IMR-90 (cell line): ENCODE results near the gene FBXL7. TPM values are rescaled to one million over a fixed set of nuclear protein-coding genes. Genes with fewer than 3 reads are reported as not detected.

Experiments used
- ATAC-seq: fragments of 200-7000 bp; cut with Tn5 transposase; 2 replicates; pipeline ENCODE4 v1.9.1; 2020; ENCODE audit warnings: low read depth, mild to moderate bottlenecking, moderate library complexity
- BruUV-seq: library from RNA; stranded (reverse); fragments of 400-500 nt; replicated peaks from 2 replicates; lab custom pipeline; 2021; lab: Mats Ljungman, UMichigan
- CTCF ChIA-PET: fragments of 300-600 bp; formaldehyde crosslinking; extraction: SDS; loops from one replicate; lab custom pipeline; 2021; ENCODE audit warnings: antibody characterized with exemption; lab: Yijun Ruan, JAX
- POLR2A ChIA-PET: fragments of 300-600 bp; sonication (Branson Sonifier 250); formaldehyde crosslinking; loops from one replicate; lab custom pipeline; 2022; ENCODE audit warnings: antibody characterized with exemption; ENCODE audit not compliant: unreplicated experiment; lab: Charles Lee
- DNase-seq: peaks from one replicate; pipeline ENCODE4 v3.0.0; 2013
- H2AFZ ChIP-seq: replicated peaks from 2 replicates; pipeline ENCODE3; 2013; ENCODE audit warnings: low read length, mild to moderate bottlenecking; ENCODE audit not compliant: poor library complexity
- H2AK5ac ChIP-seq: 2 replicates; pipeline ENCODE4 v1.6.1; 2013; ENCODE audit warnings: low read depth, low read length, inconsistent platforms
- H2AK9ac ChIP-seq: replicated peaks from 2 replicates; pipeline ENCODE3; 2013; ENCODE audit warnings: mild to moderate bottlenecking, low read depth, low read length, moderate library complexity; ENCODE audit not compliant: poor library complexity
- H2BK120ac ChIP-seq: 2 replicates; pipeline ENCODE4 v1.6.1; 2013; ENCODE audit warnings: low read depth, low read length, inconsistent platforms
- H2BK15ac ChIP-seq: 3 replicates; pipeline ENCODE4 v1.6.1; 2013; ENCODE audit warnings: low read depth, low read length, inconsistent platforms
- H2BK20ac ChIP-seq: 2 replicates; pipeline ENCODE4 v1.6.1; 2013; ENCODE audit warnings: low read depth, mild to moderate bottlenecking, inconsistent platforms, low read length, moderate library complexity
- H2BK5ac ChIP-seq: 2 replicates; pipeline ENCODE4 v1.6.1; 2013; ENCODE audit warnings: mild to moderate bottlenecking, low read depth, low read length, inconsistent platforms; ENCODE audit not compliant: poor library complexity, severe bottlenecking
- H3K14ac ChIP-seq: replicated peaks from 2 replicates; pipeline ENCODE4 v1.6.1; 2013; ENCODE audit warnings: low read depth, low read length, inconsistent platforms
- H3K18ac ChIP-seq: 2 replicates; pipeline ENCODE4 v1.6.1; 2013; ENCODE audit warnings: low read depth, low read length, control low read depth
- H3K23ac ChIP-seq: 2 replicates; pipeline ENCODE4 v1.6.1; 2013; ENCODE audit warnings: low read depth, low read length, inconsistent platforms
- H3K27ac ChIP-seq: 2 replicates; pipeline ENCODE4 v1.5.1; 2013; ENCODE audit warnings: mild to moderate bottlenecking, control low read depth, low read length; ENCODE audit not compliant: insufficient read depth
- H3K27me3 ChIP-seq: 2 replicates; pipeline ENCODE4 v1.6.1; 2013; ENCODE audit warnings: low read length; ENCODE audit not compliant: control insufficient read depth, insufficient read depth
- H3K36me3 ChIP-seq: 2 replicates; pipeline ENCODE4 v1.6.1; 2013; ENCODE audit warnings: low read length, mixed read lengths; ENCODE audit not compliant: control insufficient read depth, insufficient read depth
- H3K4ac ChIP-seq: 2 replicates; pipeline ENCODE4 v1.6.1; 2013; ENCODE audit warnings: low read depth, low read length, inconsistent platforms
- H3K4me1 ChIP-seq: 2 replicates; pipeline ENCODE4 v1.6.1; 2013; ENCODE audit warnings: low read length, mixed read lengths; ENCODE audit not compliant: control insufficient read depth, insufficient read depth
- H3K4me2 ChIP-seq: 2 replicates; pipeline ENCODE4 v1.6.1; 2013; ENCODE audit warnings: low read depth, mild to moderate bottlenecking, control low read depth, low read length, moderate library complexity
- H3K4me3 ChIP-seq: 2 replicates; pipeline ENCODE4 v1.5.1; 2013; ENCODE audit warnings: low read depth, mild to moderate bottlenecking, control low read depth, low read length, moderate library complexity; ENCODE audit not compliant: insufficient read depth
- H3K56ac ChIP-seq: 2 replicates; pipeline ENCODE4 v1.6.1; 2013; ENCODE audit warnings: low read length, inconsistent platforms; ENCODE audit not compliant: insufficient read depth; ENCODE audit errors: extremely low read depth
- H3K79me1 ChIP-seq, 2 experiments: 2 replicates each; pipeline ENCODE4 v1.6.1; 2013; ENCODE audit warnings: low read length in 2 of 2, inconsistent platforms in 1 of 2, low read depth in 1 of 2
- H3K9ac ChIP-seq: 2 replicates; pipeline ENCODE4 v1.6.1; 2013; ENCODE audit warnings: low read depth, low read length, control low read depth
- H3K9me1 ChIP-seq: 2 replicates; pipeline ENCODE4 v1.6.1; 2013; ENCODE audit warnings: low read length, inconsistent platforms; ENCODE audit not compliant: insufficient read depth
- H3K9me3 ChIP-seq: 2 replicates; pipeline ENCODE4 v1.6.1; 2013; ENCODE audit warnings: low read length; ENCODE audit not compliant: control insufficient read depth, insufficient read depth
- H4K20me1 ChIP-seq: 2 replicates; pipeline ENCODE4 v1.6.1; 2013; ENCODE audit warnings: low read length, inconsistent platforms; ENCODE audit not compliant: insufficient read depth
- H4K5ac ChIP-seq: 2 replicates; pipeline ENCODE4 v1.6.1; 2013; ENCODE audit warnings: mild to moderate bottlenecking, low read depth, low read length, control low read depth
- H4K8ac ChIP-seq, 2 experiments: 2 replicates each; pipeline ENCODE4 v1.6.1; 2013; ENCODE audit warnings: low read depth in 2 of 2, low read length in 2 of 2, control low read depth in 1 of 2, inconsistent platforms in 1 of 2
- H4K91ac ChIP-seq: 2 replicates; pipeline ENCODE4 v1.6.1; 2013; ENCODE audit warnings: low read depth, low read length, inconsistent platforms; ENCODE audit not compliant: insufficient read depth
- FOS ChIP-seq: fragments of 150-350 bp; IDR thresholded peaks from 2 replicates; pipeline ENCODE4 v1.6.1; 2016; ENCODE audit warnings: low read depth, low read length
- NFE2L2 ChIP-seq: fragments of 150-350 bp; IDR thresholded peaks from 2 replicates; pipeline ENCODE4 v1.6.1; 2016; ENCODE audit warnings: low read depth, mild to moderate bottlenecking, low read length
- POLR2A ChIP-seq: IDR thresholded peaks from 2 replicates; pipeline ENCODE4 v1.6.1; 2012; ENCODE audit warnings: mild to moderate bottlenecking, low read depth, low read length
- USF2 ChIP-seq: fragments of 150-350 bp; IDR thresholded peaks from 2 replicates; pipeline ENCODE4 v1.6.1; 2017; ENCODE audit warnings: mild to moderate bottlenecking, antibody characterized with exemption, low read length, low read depth
- WGBS, 2 experiments: methylation state at CpG; one replicate each; pipeline versions ENCODE4 v1.1.5 to v1.1.7; 2013; ENCODE audit warnings: missing lambda C conversion rate in 2 of 2; ENCODE audit not compliant: insufficient read length in 1 of 2; ENCODE audit errors: extremely low coverage in 2 of 2; 5-methylcytosine and 5-hydroxymethylcytosine counted together
- dilution Hi-C: fragments of 300-500 bp; cut with HindIII; formaldehyde crosslinking; loops from one replicate; pipeline ENCODE4 v1.14.3; 2018; ENCODE audit warnings: low sequenced_read_pairs; ENCODE audit not compliant: unreplicated experiment
- in situ Hi-C: fragments of 300-500 bp; cut with MboI; formaldehyde crosslinking; loops from 3 replicates; pipeline ENCODE4 v1.14.3; 2019; ENCODE audit warnings: low sequenced_read_pairs, inconsistent platforms, mixed read lengths
- intact Hi-C: fragments of 100-400 bp; cut with micrococcal nuclease; formaldehyde crosslinking; loops from 2 replicates; pipeline ENCODE4 v1.10.0; 2022
- polyA plus RNA-seq, 3 experiments: library from polyadenylated mRNA; depleted of rRNA; stranded (reverse); fragments of >200 nt; gene quantifications; 2 replicates each; pipeline ENCODE4 v1.2.3, GENCODE V29; 2012; ENCODE audit warnings: low replicate concordance in 1 of 3
- total RNA-seq: library from RNA; depleted of rRNA; stranded (reverse); fragments of >200 nt; gene quantifications from 2 replicates; pipeline ENCODE4 v1.2.3, GENCODE V29; 2012

The FBXL7 gene
- total and polyA plus RNA-seq, 2 of the 4 experiments (the other 2 are of a cell fraction): 4.1 to 10.2 TPM

DNA sequence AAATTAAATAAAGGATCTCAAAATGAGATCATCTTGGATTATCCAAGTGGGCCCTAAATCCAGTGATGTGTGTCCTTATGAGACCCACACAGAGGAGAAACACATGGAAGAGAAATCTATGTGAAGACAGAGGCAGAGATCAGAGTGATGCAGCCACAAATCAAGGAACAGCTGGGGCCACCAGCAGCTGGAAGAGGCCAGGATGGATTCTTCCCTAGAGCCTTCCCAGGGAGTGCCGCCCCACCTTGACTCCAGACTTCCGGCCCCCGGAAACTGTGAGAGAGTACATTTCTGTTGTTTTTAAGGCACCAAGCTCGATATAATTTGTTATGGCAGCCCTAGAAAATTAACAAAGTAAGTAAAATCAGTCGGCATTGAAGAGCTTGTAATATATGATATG, 286.9 kb downstream of the FBXL7 start:
- no peaks in the 10 kb centered on the region for H3K27me3 ChIP-seq
- ChIA-PET CTCF (no interaction called here), POLR2A (no interaction called here)
- DNase-seq (no peak), ATAC-seq (no peak)
- no peak overlapping the region for H3K4me3 ChIP-seq
- no peak overlapping the region for H2AFZ ChIP-seq
- no peak overlapping the region for H2AK9ac ChIP-seq
- H3K9ac ChIP-seq: no peak overlapping the region
- TF ChIP-seq POLR2A (no peak), FOS (no peak), NFE2L2 (no peak), USF2 (no peak)
- no peak overlapping the region for H2BK15ac ChIP-seq
- H2BK5ac ChIP-seq: no peak overlapping the region
- H4K91ac ChIP-seq: no peak overlapping the region
- no peak overlapping the region for H4K8ac ChIP-seq
- peaks cover 4% of the 10 kb centered on the region; the same call in 1 of the 2 replicates for H3K9me1 ChIP-seq
- 88% methylated on average over 5 of the region's 5 CpGs; no CpG with 5 or more reads in 1 of the 2 experiments for WGBS, 2 experiments
- H3K18ac ChIP-seq: no peak overlapping the region
- in situ Hi-C loops (no loop called here), intact Hi-C loops (no loop called here), dilution Hi-C loops (no loop called here)
- H3K23ac ChIP-seq: no peak overlapping the region
- peaks cover 12 to 22% of the 10 kb centered on the region in 2 experiments; a peak in 2 of 4 replicates for H3K79me1 ChIP-seq
- peaks cover 3% of the 10 kb centered on the region for H3K4me1 ChIP-seq
- H3K4me2 ChIP-seq: no peak overlapping the region
- H3K4ac ChIP-seq: no peak overlapping the region
- H2BK20ac ChIP-seq: no peak overlapping the region
- no peaks in the 10 kb centered on the region for H3K9me3 ChIP-seq
- H4K5ac ChIP-seq: no peak overlapping the region
- peaks cover 10% of the 10 kb centered on the region for H4K20me1 ChIP-seq
- no TSS peak for BruUV-seq
- no peak overlapping the region for H2BK120ac ChIP-seq
- H3K14ac ChIP-seq: no peak overlapping the region
- no peak overlapping the region for H3K27ac ChIP-seq
- no peak overlapping the region for H3K56ac ChIP-seq
- H2AK5ac ChIP-seq: no peak overlapping the region
- H3K36me3 ChIP-seq: no peaks in the 10 kb centered on the region
